Measurements from ENCODE around the gene UBE2M. TPM values are rescaled to one million over a fixed set of nuclear protein-coding genes. Genes with fewer than 3 reads are reported as not detected.

The UBE2M gene
- total RNA-seq, 1 donor from 2014 or later: 106 TPM

- no peak for DNase-seq (ENCODE audit: low read depth, low spot score)
These were observed 2.3 kb downstream of the UBE2M start for GRCh38 chr19:58555920-58556621.

GRCh38 chr19:58555369-58555885, 3.0 kb downstream of the UBE2M start:
- no peak for DNase-seq (ENCODE audit: low read depth, low spot score)

GRCh38 chr19:58554494-58555368, 3.7 kb downstream of the UBE2M start, which contains the start of gene CHMP2A:
Gene CHMP2A (minus strand): TSS chr19:58555105. CDS start chr19:58554212, 893 bp downstream.
- DNase-seq (ENCODE audit: low read depth, low spot score): peak; percentile 78

- DNase-seq (ENCODE audit: low read depth, low spot score): no peak
These were observed 4.5 kb downstream of the UBE2M start for GRCh38 chr19:58553799-58554493.

GRCh38 chr19:58552655-58553054, 5.8 kb downstream of the UBE2M start:
- no peak for DNase-seq (ENCODE audit: low read depth, low spot score)

- DNase-seq (ENCODE audit: low read depth, low spot score): no peak
These were observed 6.6 kb downstream of the UBE2M start for GRCh38 chr19:58551577-58552471.

GRCh38 chr19:58551123-58551497, 7.3 kb downstream of the UBE2M start:
- DNase-seq (ENCODE audit: low read depth, low spot score): no peak

GRCh38 chr19:58550362-58551122, 7.9 kb downstream of the UBE2M start:
- no peak for DNase-seq (ENCODE audit: low read depth, low spot score)

- DNase-seq (ENCODE audit: low read depth, low spot score): no peak
These were observed 8.6 kb downstream of the UBE2M start for GRCh38 chr19:58549664-58550361.

- no peak for DNase-seq (ENCODE audit: low read depth, low spot score)
These were observed 9.3 kb downstream of the UBE2M start for GRCh38 chr19:58548859-58549663.

GRCh38 chr19:58547323-58548312, 10.8 kb downstream of the UBE2M start:
- no peak for DNase-seq (ENCODE audit: low read depth, low spot score)

- no peak for DNase-seq (ENCODE audit: low read depth, low spot score)
These were observed 12.3 kb downstream of the UBE2M start for GRCh38 chr19:58546019-58546530.

GRCh38 chr19:58545286-58546018, 13.0 kb downstream of the UBE2M start:
- no peak for DNase-seq (ENCODE audit: low read depth, low spot score)

- DNase-seq (ENCODE audit: low read depth, low spot score): no peak
These were observed 13.7 kb downstream of the UBE2M start for GRCh38 chr19:58544591-58545285.

- peak; percentile 93 for DNase-seq (ENCODE audit: low read depth, low spot score)
These were observed 14.4 kb downstream of the UBE2M start, which contains the start of gene TRIM28 for GRCh38 chr19:58543826-58544590. Gene TRIM28 (plus strand): TSS chr19:58544064. CDS start chr19:58544758, 694 bp downstream.
